ENCODE results near the gene EML1.

GRCh38 chr14:99749142-99749541, 44.1 kb upstream of the EML1 start:
- TF ChIP-seq TAF1 (IDR thresholded peaks at IDR 0.05; ENCODE audit: low read depth) (no peak), CTCF (IDR thresholded peaks at IDR 0.05; ENCODE audit: poor library complexity, severe bottlenecking) (peak; percentile 11)

Data from neural cell (in vitro differentiated cells).